Osteocyte (in vitro differentiated cells): ENCODE data around the gene TMEM143. TPM values are rescaled to one million over a fixed set of nuclear protein-coding genes. Genes with fewer than 3 reads are reported as not detected.

ENCODE experiments used
- DNase-seq: peaks from one replicate; pipeline ENCODE4 v3.0.0; 2021; ENCODE audit warnings: mixed read lengths; ENCODE audit not compliant: unreplicated experiment; ENCODE audit errors: extremely low spot score
- H3K27ac Mint-ChIP-seq: one replicate; pipeline ENCODE4 v1.8.0; 2021; ENCODE audit warnings: mild to moderate bottlenecking, mixed read lengths; ENCODE audit not compliant: unreplicated experiment
- H3K27me3 Mint-ChIP-seq: one replicate; pipeline ENCODE4 v1.8.0; 2021; ENCODE audit warnings: mixed read lengths; ENCODE audit not compliant: unreplicated experiment
- H3K36me3 Mint-ChIP-seq: one replicate; pipeline ENCODE4 v1.8.0; 2021; ENCODE audit warnings: mixed read lengths; ENCODE audit not compliant: unreplicated experiment
- H3K4me1 Mint-ChIP-seq: one replicate; pipeline ENCODE4 v1.8.0; 2021; ENCODE audit warnings: mixed read lengths; ENCODE audit not compliant: unreplicated experiment
- H3K4me3 Mint-ChIP-seq: one replicate; pipeline ENCODE4 v1.8.0; 2021; ENCODE audit warnings: mild to moderate bottlenecking, moderate library complexity, mixed read lengths; ENCODE audit not compliant: unreplicated experiment
- H3K9me3 Mint-ChIP-seq: one replicate; pipeline ENCODE4 v1.8.0; 2021; ENCODE audit warnings: mixed read lengths; ENCODE audit not compliant: unreplicated experiment
- CTCF ChIP-seq: fragments of 200-600 bp; sonication (generic); IDR thresholded peaks from 2 replicates; pipeline ENCODE4 v1.5.0; 2021; ENCODE audit warnings: antibody characterized with exemption, mild to moderate bottlenecking, moderate library complexity
- total RNA-seq: library from RNA; stranded (reverse); gene quantifications from 2 replicates; pipeline ENCODE4 v1.2.1, GENCODE V29; 2021

The TMEM143 gene
- total RNA-seq, 1 donor from 2014 or later: 9.1 TPM

DNA sequence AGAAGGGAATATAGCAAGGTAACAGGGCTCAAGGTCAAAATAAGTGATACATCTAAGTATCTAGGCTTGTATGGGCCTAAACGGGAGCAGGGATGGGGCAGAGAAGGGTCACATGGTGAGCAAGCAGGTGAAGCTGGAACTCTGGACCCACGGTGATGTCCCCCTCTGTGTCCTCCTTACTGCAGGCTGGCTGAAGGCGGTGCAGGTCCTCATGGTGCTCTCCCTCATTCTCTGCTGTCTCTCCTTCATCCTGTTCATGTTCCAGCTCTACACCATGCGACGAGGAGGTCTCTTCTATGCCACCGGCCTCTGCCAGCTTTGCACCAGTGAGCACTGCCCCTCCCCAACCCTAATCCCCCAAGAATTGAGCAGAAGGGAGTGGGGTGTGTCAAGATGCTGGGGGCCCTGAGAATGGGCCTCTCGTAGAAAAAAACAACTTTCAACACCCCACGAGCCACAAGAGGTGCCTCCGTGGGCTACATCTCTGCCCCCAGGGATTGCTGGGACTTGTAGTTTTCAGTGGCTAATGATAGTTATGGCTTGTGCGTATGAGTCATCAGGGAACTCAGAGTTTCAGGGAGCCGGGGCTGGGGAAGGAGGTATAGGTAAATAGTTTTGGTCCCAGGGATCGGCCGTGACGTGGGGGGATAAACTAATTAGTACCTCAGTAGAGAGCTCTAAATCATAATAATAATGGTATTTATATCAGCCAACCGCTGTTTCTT lies 34.4 kb downstream of the TMEM143 start:
- no peaks in the 10 kb centered on the region for H3K9me3 Mint-ChIP-seq
- no peak for DNase-seq
- H3K27ac Mint-ChIP-seq: peak overlapping the region; percentile 54
- no peak for TF ChIP-seq CTCF
- H3K27me3 Mint-ChIP-seq: no peaks in the 10 kb centered on the region
- peaks cover 14% of the 10 kb centered on the region for H3K36me3 Mint-ChIP-seq
- H3K4me3 Mint-ChIP-seq: peak overlapping the region; percentile 26
- H3K4me1 Mint-ChIP-seq: peaks cover 73% of the 10 kb centered on the region

GRCh38 chr19:48325265-48325910 lies 38.4 kb downstream of the TMEM143 start, which contains the start of gene EMP3:
TSS of gene EMP3 (plus strand) at chr19:48325552. CDS start at chr19:48326845, 1,293 bp downstream.
- H3K27ac Mint-ChIP-seq: peak within 1 kb of the TSS; percentile 99
- H3K36me3 Mint-ChIP-seq: peaks cover 6% of the 10 kb centered on the region
- peak; percentile 95 for DNase-seq
- no peaks in the 10 kb centered on the region for H3K27me3 Mint-ChIP-seq
- peaks cover 80% of the 10 kb centered on the region for H3K4me1 Mint-ChIP-seq
- TF ChIP-seq CTCF: no peak
- no peaks in the 10 kb centered on the region for H3K9me3 Mint-ChIP-seq
- H3K4me3 Mint-ChIP-seq: peak within 1 kb of the TSS; percentile 85

- Mint-ChIP-seq H3K4me1 (peaks cover 60% of the 10 kb centered on the region), H3K36me3 (no peaks in the 10 kb centered on the region), H3K4me3 (peak overlapping the region; percentile 87), H3K27ac (peak overlapping the region; percentile 99), H3K9me3 (no peaks in the 10 kb centered on the region), H3K27me3 (no peaks in the 10 kb centered on the region)
- peak; percentile 3 for TF ChIP-seq CTCF
- peak; percentile 100 for DNase-seq
These were observed 41.8 kb downstream of the TMEM143 start for GRCh38 chr19:48321622-48322591.

- H3K36me3 Mint-ChIP-seq: no peaks in the 10 kb centered on the region
- H3K27me3 Mint-ChIP-seq: no peaks in the 10 kb centered on the region
- TF ChIP-seq CTCF: no peak
- H3K27ac Mint-ChIP-seq: peak overlapping the region; percentile 99
- peak; percentile 96 for DNase-seq
- H3K4me1 Mint-ChIP-seq: peaks cover 55% of the 10 kb centered on the region
- peak overlapping the region; percentile 87 for H3K4me3 Mint-ChIP-seq
- no peaks in the 10 kb centered on the region for H3K9me3 Mint-ChIP-seq
These were observed 42.4 kb downstream of the TMEM143 start for GRCh38 chr19:48321372-48321621.
